ENCODE measurements around the gene RSPH6A. TPM values are rescaled to one million over a fixed set of nuclear protein-coding genes. Genes with fewer than 3 reads are reported as not detected.

Gene RSPH6A
- total and polyA plus RNA-seq, 4 donors = 0.09 to 0.11 TPM; not detected in 2

DNA sequence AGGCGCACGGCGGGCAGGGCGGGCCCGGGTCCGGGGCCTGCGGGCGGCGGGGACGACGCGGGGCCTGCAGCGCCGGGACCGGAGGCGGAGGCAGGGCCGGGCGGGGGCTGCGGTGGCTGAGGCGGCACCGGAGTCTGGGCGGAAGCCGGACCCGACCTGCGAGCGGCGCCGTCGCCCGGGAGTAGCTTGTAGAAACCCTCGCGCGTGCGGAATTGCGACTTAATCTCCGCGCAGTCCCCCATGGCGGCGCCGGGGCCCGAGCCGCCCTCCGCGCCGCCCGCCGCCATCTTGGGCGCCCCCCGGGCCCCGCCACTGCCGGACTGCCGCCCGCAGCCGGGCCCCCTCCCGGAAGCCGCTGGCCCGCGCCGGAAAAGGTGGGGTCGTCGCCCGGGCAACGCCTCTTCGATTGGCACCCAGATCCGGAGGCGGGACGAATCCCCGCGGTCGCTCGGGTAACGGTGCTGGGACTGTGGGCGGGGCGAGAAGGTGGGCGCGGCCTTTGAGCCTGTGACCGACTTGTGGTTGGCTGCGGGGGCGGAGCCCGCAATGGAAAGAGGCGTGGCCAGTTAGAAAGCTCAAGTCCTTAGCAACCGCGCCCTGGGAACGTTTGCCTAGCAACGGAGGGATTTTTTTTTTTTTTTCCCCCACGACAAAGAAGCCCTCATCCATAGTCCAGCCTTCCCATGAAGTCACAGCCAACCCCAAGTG lies 22.5 kb downstream of the RSPH6A start, which contains the start of gene DMWD:
Gene DMWD, minus strand, starts transcription at position 376 of the 708 bp plus-strand sequence. Its CDS starts 89 bp downstream, at position 287.
- Histone ChIP-seq H3K4me3 (ENCODE audit: low read depth, low read length) (peak within 1 kb of the TSS; percentile 69), H3K9me3 (ENCODE audit: control insufficient read depth, insufficient read depth, low read length) (no peaks in the 10 kb centered on the region), H3K4me1 (ENCODE audit: control insufficient read depth, insufficient read depth, low read length) (peaks cover 24% of the 10 kb centered on the region), H3K36me3 (ENCODE audit: control insufficient read depth, insufficient read depth, low read length) (peaks cover 36% of the 10 kb centered on the region), H3K27me3 (ENCODE audit: control insufficient read depth, insufficient read depth, low read length) (no peaks in the 10 kb centered on the region), H3K27ac (ENCODE audit: low read depth, low read length) (peak within 1 kb of the TSS; percentile 69)
- under 1% methylated on average over 84 of the region's 86 CpGs for WGBS (ENCODE audit: insufficient coverage)
- DNase-seq (ENCODE audit: low read depth in 4 of 6, low spot score in 6 of 6) = peak; percentile 95 to 100 (median 99)

DNA sequence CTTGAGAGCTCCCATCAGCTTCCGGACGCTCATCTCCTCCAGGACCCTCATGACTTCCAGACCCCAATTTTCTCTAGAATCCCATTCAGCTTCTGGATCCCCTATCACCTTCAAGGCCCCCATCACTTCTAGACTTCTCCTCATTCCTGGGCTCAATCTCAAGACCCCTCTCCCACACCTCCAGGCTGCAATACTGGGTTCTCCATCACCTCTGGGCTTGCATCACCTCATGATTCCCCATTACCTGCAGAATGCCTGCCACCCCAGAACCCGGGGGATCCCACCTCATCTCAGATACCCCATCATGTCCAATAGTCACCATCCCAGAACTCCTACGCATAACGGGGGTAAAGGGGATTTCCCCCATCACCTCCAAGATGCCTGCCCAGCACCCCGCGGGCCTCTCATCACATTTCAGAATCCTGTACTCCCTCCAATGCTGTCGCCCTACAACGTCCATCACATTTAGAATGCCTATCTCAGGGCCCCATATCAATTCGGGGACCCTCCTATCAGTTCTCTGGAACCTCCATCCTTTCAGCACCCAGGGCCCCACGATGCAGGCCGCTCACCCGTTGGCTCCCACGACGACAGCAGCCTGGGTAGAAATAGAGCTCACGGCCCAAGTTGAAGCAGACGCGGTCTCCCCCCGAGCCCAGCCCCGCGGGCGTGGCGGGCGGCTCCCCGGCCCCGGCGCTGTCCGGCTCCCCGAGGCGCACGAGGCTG lies 23.2 kb downstream of the RSPH6A start:
- peak overlapping the region; percentile 25 for H3K27ac ChIP-seq (ENCODE audit: low read depth, low read length)
- no peak for DNase-seq (ENCODE audit: low read depth in 4 of 6, low spot score in 6 of 6)
- no peaks in the 10 kb centered on the region for H3K27me3 ChIP-seq (ENCODE audit: control insufficient read depth, insufficient read depth, low read length)
- no peaks in the 10 kb centered on the region for H3K9me3 ChIP-seq (ENCODE audit: control insufficient read depth, insufficient read depth, low read length)
- WGBS (ENCODE audit: insufficient coverage) = 7% methylated on average over 31 of the region's 31 CpGs
- peak overlapping the region; percentile 69 for H3K4me3 ChIP-seq (ENCODE audit: low read depth, low read length)
- H3K36me3 ChIP-seq (ENCODE audit: control insufficient read depth, insufficient read depth, low read length) = peaks cover 43% of the 10 kb centered on the region
- H3K4me1 ChIP-seq (ENCODE audit: control insufficient read depth, insufficient read depth, low read length) = peaks cover 24% of the 10 kb centered on the region

DNA sequence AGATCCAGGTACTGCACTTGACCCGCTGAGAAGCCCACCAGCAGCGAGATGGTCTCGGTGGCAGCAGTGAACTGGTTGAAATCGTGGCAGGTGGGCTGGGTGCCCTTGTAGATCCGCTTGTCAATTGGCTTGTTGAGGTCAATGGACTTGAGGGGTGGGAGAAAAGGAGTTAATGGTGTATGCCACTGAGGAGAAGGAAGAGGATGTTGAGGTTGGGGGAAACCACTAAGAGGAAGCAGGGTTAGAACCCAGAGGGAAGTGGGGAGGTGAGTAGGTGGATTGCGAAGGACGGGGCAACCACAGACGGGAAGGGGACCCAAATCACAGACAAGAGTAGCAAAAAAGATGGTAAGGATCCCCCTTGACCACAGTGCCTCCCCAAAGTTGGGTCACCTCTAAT lies 24.2 kb downstream of the RSPH6A start:
- Histone ChIP-seq H3K9me3 (ENCODE audit: control insufficient read depth, insufficient read depth, low read length) (no peaks in the 10 kb centered on the region), H3K27ac (ENCODE audit: low read depth, low read length) (no peak overlapping the region), H3K36me3 (ENCODE audit: control insufficient read depth, insufficient read depth, low read length) (peaks cover 52% of the 10 kb centered on the region), H3K27me3 (ENCODE audit: control insufficient read depth, insufficient read depth, low read length) (no peaks in the 10 kb centered on the region), H3K4me3 (ENCODE audit: low read depth, low read length) (no peak overlapping the region), H3K4me1 (ENCODE audit: control insufficient read depth, insufficient read depth, low read length) (peaks cover 24% of the 10 kb centered on the region)
- no peak for DNase-seq (ENCODE audit: low read depth in 4 of 6, low spot score in 6 of 6)
- 95% methylated on average over 7 of the region's 8 CpGs for WGBS (ENCODE audit: insufficient coverage)

DNA sequence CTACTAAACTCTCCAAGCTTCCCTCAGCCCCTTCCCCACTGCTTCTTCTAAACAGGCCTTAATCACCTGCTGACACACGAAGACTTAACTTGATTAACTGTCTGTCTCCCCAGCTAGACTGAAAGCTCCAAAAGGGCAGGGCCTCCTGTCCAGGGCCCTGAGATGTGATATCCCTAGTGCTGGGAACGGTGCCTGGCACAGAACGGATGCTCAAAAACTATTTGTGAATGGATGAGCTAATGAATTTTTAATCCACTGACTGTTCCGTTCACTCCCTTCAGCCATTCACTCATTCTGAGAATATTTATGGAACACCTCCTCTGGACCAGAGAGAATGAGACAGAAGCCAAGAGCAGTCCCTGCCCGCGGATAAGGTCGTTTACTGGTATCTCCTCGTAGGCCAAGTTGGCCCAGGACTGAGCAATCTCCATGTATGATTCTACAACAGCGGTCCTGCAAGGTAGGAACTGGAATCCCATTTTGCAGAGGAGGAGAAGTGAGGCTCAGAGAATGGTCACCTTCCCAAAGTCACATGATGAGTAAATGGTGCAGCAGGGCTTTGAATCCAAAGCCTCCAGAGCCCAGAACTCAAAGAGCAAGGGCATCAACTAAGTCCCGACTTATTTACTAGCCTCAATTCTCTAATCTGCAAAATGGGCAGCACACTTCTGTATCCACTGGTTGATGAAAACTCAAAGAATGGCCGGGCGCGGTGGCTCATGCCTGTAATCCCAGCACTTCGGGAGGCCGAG lies 25.9 kb downstream of the RSPH6A start:
- peaks cover 67% of the 10 kb centered on the region for H3K36me3 ChIP-seq (ENCODE audit: control insufficient read depth, insufficient read depth, low read length)
- DNase-seq (ENCODE audit: low read depth in 4 of 6, low spot score in 6 of 6) = no peak
- H3K27me3 ChIP-seq (ENCODE audit: control insufficient read depth, insufficient read depth, low read length) = no peaks in the 10 kb centered on the region
- no peak overlapping the region for H3K4me3 ChIP-seq (ENCODE audit: low read depth, low read length)
- no peak overlapping the region for H3K27ac ChIP-seq (ENCODE audit: low read depth, low read length)
- peaks cover 28% of the 10 kb centered on the region for H3K4me1 ChIP-seq (ENCODE audit: control insufficient read depth, insufficient read depth, low read length)
- WGBS (ENCODE audit: insufficient coverage) = 90% methylated on average over 10 of the region's 15 CpGs
- no peaks in the 10 kb centered on the region for H3K9me3 ChIP-seq (ENCODE audit: control insufficient read depth, insufficient read depth, low read length)

DNA sequence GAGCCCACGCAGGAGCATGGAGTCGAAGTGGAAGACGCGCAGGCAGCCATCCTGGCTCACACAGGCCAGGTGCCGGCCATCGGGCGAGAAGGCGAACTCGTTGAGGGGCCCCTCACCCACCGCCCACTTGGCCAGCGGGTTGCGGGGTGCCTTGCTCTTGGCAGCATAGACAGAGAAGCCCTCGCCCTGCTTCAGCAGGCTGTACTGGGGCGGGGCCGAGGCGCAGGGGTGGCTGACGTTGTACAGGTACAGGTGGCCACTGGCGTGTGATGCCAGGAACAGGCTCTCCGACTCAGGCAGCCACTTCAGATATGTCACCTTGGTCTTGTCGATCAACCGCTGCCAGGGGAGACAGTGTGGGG lies 28.6 kb downstream of the RSPH6A start:
- Histone ChIP-seq H3K27me3 (ENCODE audit: control insufficient read depth, insufficient read depth, low read length) (no peaks in the 10 kb centered on the region), H3K27ac (ENCODE audit: low read depth, low read length) (no peak overlapping the region), H3K4me3 (ENCODE audit: low read depth, low read length) (no peak overlapping the region), H3K4me1 (ENCODE audit: control insufficient read depth, insufficient read depth, low read length) (peaks cover 34% of the 10 kb centered on the region), H3K36me3 (ENCODE audit: control insufficient read depth, insufficient read depth, low read length) (peaks cover 91% of the 10 kb centered on the region), H3K9me3 (ENCODE audit: control insufficient read depth, insufficient read depth, low read length) (no peaks in the 10 kb centered on the region)
- WGBS (ENCODE audit: insufficient coverage) = 94% methylated on average over 21 of the region's 21 CpGs
- DNase-seq (ENCODE audit: low read depth in 4 of 6, low spot score in 6 of 6) = no peak

DNA sequence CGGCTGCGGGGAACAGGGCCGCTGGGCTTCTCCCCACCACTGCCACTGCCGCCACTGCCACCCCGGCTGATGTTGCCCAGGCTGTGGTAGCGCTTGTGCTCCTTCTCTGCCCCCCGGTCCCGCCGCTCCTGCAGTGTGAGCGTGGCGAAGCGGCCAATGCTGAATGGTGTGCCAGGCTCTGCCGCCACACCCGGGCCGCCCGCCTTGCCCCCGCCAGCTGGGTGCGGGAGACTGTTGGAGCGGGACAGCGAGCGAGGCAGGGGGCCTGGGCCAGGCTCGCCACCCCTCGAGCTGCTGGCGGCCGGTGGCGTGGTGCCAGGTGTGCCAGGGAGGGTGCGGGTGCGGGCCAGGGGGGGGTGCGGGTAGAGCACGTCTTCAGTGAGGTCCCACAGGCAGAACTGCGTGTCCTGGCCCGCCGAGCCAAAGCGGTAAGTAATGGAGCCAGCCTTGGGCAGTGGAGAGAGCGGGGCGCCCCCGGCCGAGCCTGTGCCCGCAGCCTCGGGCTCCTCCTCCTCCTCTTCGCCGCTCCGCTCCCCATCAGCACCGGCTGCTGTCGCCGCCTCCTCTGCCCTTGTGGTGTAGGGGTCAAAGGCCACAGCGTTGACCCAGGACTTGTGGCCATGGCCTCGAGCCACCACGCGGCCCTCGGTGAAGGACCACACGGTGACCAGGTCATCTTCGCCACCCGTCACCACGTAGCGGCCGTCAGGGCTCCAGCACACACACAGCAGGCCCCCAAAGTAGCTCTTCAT lies 29.2 kb downstream of the RSPH6A start:
- Histone ChIP-seq H3K9me3 (ENCODE audit: control insufficient read depth, insufficient read depth, low read length) (no peaks in the 10 kb centered on the region), H3K27ac (ENCODE audit: low read depth, low read length) (no peak overlapping the region), H3K4me1 (ENCODE audit: control insufficient read depth, insufficient read depth, low read length) (peaks cover 36% of the 10 kb centered on the region), H3K36me3 (ENCODE audit: control insufficient read depth, insufficient read depth, low read length) (peaks cover 96% of the 10 kb centered on the region), H3K4me3 (ENCODE audit: low read depth, low read length) (no peak overlapping the region), H3K27me3 (ENCODE audit: control insufficient read depth, insufficient read depth, low read length) (no peaks in the 10 kb centered on the region)
- DNase-seq (ENCODE audit: low read depth in 4 of 6, low spot score in 6 of 6) = peak in 1 of 6 donors; percentile 0
- WGBS (ENCODE audit: insufficient coverage) = 94% methylated on average over 46 of the region's 57 CpGs

DNA sequence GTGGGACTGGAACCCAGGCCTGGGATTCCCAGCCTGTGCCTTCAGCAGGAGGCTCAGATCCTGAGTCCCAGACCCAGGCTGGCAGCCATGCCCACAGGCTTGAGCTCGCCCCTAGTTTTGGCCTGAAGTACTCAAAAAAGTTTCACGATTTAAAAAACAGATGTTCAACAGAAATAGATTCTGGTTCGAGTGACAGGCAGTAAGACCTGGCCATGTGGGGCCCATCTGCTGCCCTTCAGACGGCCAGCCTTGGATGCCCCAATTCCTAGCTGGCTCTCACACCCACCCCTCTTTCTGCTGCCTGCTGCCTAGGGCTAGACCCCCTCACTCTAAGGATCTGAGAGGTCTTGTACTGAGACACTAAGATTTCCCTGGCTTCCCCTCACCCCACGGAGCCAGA lies 30.0 kb downstream of the RSPH6A start:
- H3K9me3 ChIP-seq (ENCODE audit: control insufficient read depth, insufficient read depth, low read length) = no peaks in the 10 kb centered on the region
- H3K4me3 ChIP-seq (ENCODE audit: low read depth, low read length) = no peak overlapping the region
- H3K4me1 ChIP-seq (ENCODE audit: control insufficient read depth, insufficient read depth, low read length) = peaks cover 41% of the 10 kb centered on the region
- 83% methylated on average over 5 of the region's 5 CpGs for WGBS (ENCODE audit: insufficient coverage)
- H3K27ac ChIP-seq (ENCODE audit: low read depth, low read length) = no peak overlapping the region
- DNase-seq (ENCODE audit: low read depth in 4 of 6, low spot score in 6 of 6) = no peak
- no peaks in the 10 kb centered on the region for H3K27me3 ChIP-seq (ENCODE audit: control insufficient read depth, insufficient read depth, low read length)
- H3K36me3 ChIP-seq (ENCODE audit: control insufficient read depth, insufficient read depth, low read length) = peaks cover 94% of the 10 kb centered on the region

DNA sequence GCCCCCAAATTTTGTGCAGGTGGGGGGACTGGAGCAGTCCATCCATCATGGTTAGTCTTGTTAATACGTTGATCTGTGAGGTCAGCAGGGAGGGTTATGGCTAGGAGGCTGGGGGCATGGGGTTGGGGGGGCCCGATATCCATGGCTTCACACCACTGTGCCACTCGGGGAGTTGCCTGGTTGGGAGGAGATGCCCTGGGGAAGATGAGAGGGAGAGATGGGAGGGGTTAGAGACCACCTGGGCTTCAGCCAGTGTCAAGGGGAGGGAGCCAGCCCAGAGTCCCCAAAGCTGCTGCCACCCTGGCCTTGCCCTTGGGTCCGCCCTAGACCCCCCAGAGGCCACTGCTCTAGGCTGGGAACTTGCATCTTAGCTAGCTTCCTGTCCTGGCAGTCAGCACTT lies 31.0 kb downstream of the RSPH6A start:
- Histone ChIP-seq H3K4me3 (ENCODE audit: low read depth, low read length) (no peak overlapping the region), H3K9me3 (ENCODE audit: control insufficient read depth, insufficient read depth, low read length) (no peaks in the 10 kb centered on the region), H3K27me3 (ENCODE audit: control insufficient read depth, insufficient read depth, low read length) (no peaks in the 10 kb centered on the region), H3K27ac (ENCODE audit: low read depth, low read length) (no peak overlapping the region), H3K36me3 (ENCODE audit: control insufficient read depth, insufficient read depth, low read length) (peaks cover 91% of the 10 kb centered on the region), H3K4me1 (ENCODE audit: control insufficient read depth, insufficient read depth, low read length) (peaks cover 51% of the 10 kb centered on the region)
- WGBS (ENCODE audit: insufficient coverage) = 80% methylated on average over 3 of the region's 4 CpGs
- no peak for DNase-seq (ENCODE audit: low read depth in 4 of 6, low spot score in 6 of 6)

Data from spinal cord (tissue), 10 donors.